OCI-LY3 (cell line): ENCODE data around the gene ZBTB48.

Experiments used
- EZH2phosphoT487 ChIP-seq: fragments of 200-600 bp; shearing (Covaris generic); IDR thresholded peaks from 2 replicates; pipeline ENCODE4 v1.6.1; 2018; ENCODE audit warnings: antibody characterized with exemption, mixed run types, low read depth
- TF ChIP-seq, protein P1 (sequence below): fragments of 200-600, 300-600 bp; sonication (generic); IDR thresholded peaks from 2 replicates; pipeline ENCODE4 v1.5.1; 2014; ENCODE audit warnings: antibody characterized with exemption, low read length, low read depth

DNA sequence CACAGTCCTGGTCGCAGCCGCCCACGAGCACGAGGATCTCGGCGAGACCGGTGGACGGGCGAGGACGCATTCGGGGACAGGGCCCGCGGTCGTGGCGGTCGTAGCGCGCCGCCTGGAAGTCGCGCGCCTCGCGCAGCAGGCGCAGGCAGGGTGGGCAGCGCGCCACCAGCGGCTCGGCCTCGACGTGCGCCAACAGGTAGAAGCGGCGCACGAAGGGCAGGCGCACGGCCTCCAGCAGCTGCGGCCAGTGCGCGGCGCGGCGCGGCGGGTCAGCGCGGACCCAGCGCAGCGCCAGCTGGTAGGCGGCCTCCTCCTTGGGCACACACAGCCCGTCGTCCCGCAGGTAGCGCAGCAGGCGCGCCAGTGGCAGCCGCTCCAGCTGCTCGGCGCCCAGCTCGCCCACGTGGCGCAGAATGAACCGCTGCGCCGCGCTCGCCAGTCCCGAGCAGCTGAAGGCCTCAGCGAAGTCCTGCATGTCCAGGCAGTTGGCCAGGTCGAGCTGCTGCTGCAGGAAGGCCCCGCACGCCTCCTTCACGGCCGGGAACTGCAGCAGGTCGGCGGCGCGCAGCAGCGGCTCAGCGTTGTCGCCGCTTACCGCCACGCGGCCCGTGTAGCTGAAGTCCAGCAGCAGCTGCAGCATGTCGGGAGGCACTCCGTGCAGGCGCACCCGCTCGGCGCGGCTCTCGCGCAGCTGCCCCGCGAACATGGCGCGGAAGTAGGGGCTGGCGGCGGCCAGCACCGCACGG lies 22.3 kb downstream of the ZBTB48 start:
- TF ChIP-seq, protein P1, sequence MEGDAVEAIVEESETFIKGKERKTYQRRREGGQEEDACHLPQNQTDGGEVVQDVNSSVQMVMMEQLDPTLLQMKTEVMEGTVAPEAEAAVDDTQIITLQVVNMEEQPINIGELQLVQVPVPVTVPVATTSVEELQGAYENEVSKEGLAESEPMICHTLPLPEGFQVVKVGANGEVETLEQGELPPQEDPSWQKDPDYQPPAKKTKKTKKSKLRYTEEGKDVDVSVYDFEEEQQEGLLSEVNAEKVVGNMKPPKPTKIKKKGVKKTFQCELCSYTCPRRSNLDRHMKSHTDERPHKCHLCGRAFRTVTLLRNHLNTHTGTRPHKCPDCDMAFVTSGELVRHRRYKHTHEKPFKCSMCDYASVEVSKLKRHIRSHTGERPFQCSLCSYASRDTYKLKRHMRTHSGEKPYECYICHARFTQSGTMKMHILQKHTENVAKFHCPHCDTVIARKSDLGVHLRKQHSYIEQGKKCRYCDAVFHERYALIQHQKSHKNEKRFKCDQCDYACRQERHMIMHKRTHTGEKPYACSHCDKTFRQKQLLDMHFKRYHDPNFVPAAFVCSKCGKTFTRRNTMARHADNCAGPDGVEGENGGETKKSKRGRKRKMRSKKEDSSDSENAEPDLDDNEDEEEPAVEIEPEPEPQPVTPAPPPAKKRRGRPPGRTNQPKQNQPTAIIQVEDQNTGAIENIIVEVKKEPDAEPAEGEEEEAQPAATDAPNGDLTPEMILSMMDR = no peak
- TF ChIP-seq EZH2phosphoT487 = no peak
